GDM1 (cell line): ENCODE data around the gene ENOX1.

Experiments
- DNase-seq: peaks from one replicate; lab custom pipeline; 2025; lab: John Stamatoyannopoulos, UW

Gene ENOX1

GRCh38 chr13:43289470-43290255 lies 497.1 kb downstream of the ENOX1 start:
- DNase-seq, result no peak

GRCh38 chr13:43286751-43287150 lies 500.0 kb downstream of the ENOX1 start:
- no peak for DNase-seq

GRCh38 chr13:43285933-43286597 lies 500.7 kb downstream of the ENOX1 start:
- DNase-seq, result no peak

GRCh38 chr13:43284162-43284561 lies 502.6 kb downstream of the ENOX1 start:
- DNase-seq, result no peak

GRCh38 chr13:43279696-43280095 lies 507.1 kb downstream of the ENOX1 start:
- no peak for DNase-seq

GRCh38 chr13:43278127-43278526 lies 508.6 kb downstream of the ENOX1 start:
- no peak for DNase-seq

- no peak for DNase-seq
These were observed 509.6 kb downstream of the ENOX1 start for GRCh38 chr13:43277142-43277541.

- no peak for DNase-seq
These were observed 511.9 kb downstream of the ENOX1 start for GRCh38 chr13:43274881-43275280.

GRCh38 chr13:43273362-43273761 lies 513.4 kb downstream of the ENOX1 start:
- no peak for DNase-seq

- no peak for DNase-seq
These were observed 513.9 kb downstream of the ENOX1 start for GRCh38 chr13:43272851-43273250.

- DNase-seq, result no peak
These were observed 515.6 kb downstream of the ENOX1 start for GRCh38 chr13:43271152-43271551.

GRCh38 chr13:43270130-43270830 lies 516.5 kb downstream of the ENOX1 start:
- DNase-seq, result no peak

- DNase-seq, result no peak
These were observed 517.7 kb downstream of the ENOX1 start for GRCh38 chr13:43269037-43269481.

GRCh38 chr13:43268632-43269031 lies 518.1 kb downstream of the ENOX1 start:
- DNase-seq, result no peak

GRCh38 chr13:43267916-43268315 lies 518.9 kb downstream of the ENOX1 start:
- DNase-seq, result no peak

GRCh38 chr13:43266936-43267615 lies 519.7 kb downstream of the ENOX1 start:
- DNase-seq, result no peak

- no peak for DNase-seq
These were observed 521.7 kb downstream of the ENOX1 start for GRCh38 chr13:43265028-43265427.

- no peak for DNase-seq
These were observed 522.3 kb downstream of the ENOX1 start for GRCh38 chr13:43264458-43264857.

- DNase-seq, result no peak
These were observed 523.7 kb downstream of the ENOX1 start for GRCh38 chr13:43263047-43263446.

GRCh38 chr13:43260999-43261398 lies 525.8 kb downstream of the ENOX1 start:
- no peak for DNase-seq

GRCh38 chr13:43258771-43259170 lies 528.0 kb downstream of the ENOX1 start:
- no peak for DNase-seq

- no peak for DNase-seq
These were observed 529.0 kb downstream of the ENOX1 start for GRCh38 chr13:43257765-43258164.
